Measurements from ENCODE around the gene GBA3.

- TF ChIP-seq TCF7L2 (IDR thresholded peaks at IDR 0.05; ENCODE audit: borderline replicate concordance, extremely low read depth, insufficient read depth, insufficient read length) (no peak), CTCF (IDR thresholded peaks at IDR 0.05 in 2 of 3, conservative IDR thresholded peaks at IDR 0.05 in 1 of 3; ENCODE audit: borderline replicate concordance in 1 of 3, insufficient read depth in 1 of 3, low read depth in 2 of 3, low read length in 2 of 3) (no peak), POLR2A (IDR thresholded peaks at IDR 0.05; ENCODE audit: borderline replicate concordance, extremely low read depth, insufficient read depth, insufficient read length) (no peak)
- TF ChIP-seq, protein P1, sequence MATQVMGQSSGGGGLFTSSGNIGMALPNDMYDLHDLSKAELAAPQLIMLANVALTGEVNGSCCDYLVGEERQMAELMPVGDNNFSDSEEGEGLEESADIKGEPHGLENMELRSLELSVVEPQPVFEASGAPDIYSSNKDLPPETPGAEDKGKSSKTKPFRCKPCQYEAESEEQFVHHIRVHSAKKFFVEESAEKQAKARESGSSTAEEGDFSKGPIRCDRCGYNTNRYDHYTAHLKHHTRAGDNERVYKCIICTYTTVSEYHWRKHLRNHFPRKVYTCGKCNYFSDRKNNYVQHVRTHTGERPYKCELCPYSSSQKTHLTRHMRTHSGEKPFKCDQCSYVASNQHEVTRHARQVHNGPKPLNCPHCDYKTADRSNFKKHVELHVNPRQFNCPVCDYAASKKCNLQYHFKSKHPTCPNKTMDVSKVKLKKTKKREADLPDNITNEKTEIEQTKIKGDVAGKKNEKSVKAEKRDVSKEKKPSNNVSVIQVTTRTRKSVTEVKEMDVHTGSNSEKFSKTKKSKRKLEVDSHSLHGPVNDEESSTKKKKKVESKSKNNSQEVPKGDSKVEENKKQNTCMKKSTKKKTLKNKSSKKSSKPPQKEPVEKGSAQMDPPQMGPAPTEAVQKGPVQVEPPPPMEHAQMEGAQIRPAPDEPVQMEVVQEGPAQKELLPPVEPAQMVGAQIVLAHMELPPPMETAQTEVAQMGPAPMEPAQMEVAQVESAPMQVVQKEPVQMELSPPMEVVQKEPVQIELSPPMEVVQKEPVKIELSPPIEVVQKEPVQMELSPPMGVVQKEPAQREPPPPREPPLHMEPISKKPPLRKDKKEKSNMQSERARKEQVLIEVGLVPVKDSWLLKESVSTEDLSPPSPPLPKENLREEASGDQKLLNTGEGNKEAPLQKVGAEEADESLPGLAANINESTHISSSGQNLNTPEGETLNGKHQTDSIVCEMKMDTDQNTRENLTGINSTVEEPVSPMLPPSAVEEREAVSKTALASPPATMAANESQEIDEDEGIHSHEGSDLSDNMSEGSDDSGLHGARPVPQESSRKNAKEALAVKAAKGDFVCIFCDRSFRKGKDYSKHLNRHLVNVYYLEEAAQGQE (IDR thresholded peaks at IDR 0.05; ENCODE audit: low read depth), result no peak
Measured at GRCh38 chr4:22677780-22678179, 15.0 kb upstream of the GBA3 start.
